RCC 7860 (cell line): Measurements from ENCODE around the gene SSBP3.
"Not testable (repeated sequence)": the region's sequence is repeated elsewhere in the genome, so short reads cannot be mapped to it uniquely, and the experiment has no call there.

Source experiments
- DNase-seq: peaks from one replicate; pipeline ENCODE4 v3.0.0-alpha.2; 2015; ENCODE audit warnings: low spot score
- FAIRE-seq: peaks from 2 replicates; lab custom pipeline; 2012; peaks lifted over from hg19 to GRCh38; lab: Jason Lieb, UNC

SSBP3 gene

DNA sequence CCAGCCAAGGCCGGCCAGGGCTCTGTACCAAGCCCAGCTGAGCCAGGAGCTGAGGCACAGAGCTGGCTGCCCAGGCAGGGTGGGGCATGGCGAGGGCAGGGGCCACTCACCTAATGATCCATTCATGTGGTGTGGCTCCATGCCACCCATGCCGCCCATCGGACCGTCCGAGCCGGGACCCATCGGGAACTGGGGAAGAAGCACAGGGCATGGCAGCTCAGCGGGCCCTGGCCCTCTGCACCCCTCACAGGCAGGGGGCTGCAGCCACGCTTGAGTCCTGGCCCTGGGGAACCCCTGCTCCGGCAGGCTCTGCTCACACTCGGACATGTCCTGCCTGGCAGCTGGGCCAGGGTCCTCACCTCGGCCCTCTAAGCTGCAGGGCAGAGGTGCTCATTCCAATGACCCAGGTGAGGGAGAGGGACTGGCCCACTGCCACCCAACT is 177.5 kb downstream of the SSBP3 start:
- DNase-seq = no peak
- FAIRE-seq = no peak

DNA sequence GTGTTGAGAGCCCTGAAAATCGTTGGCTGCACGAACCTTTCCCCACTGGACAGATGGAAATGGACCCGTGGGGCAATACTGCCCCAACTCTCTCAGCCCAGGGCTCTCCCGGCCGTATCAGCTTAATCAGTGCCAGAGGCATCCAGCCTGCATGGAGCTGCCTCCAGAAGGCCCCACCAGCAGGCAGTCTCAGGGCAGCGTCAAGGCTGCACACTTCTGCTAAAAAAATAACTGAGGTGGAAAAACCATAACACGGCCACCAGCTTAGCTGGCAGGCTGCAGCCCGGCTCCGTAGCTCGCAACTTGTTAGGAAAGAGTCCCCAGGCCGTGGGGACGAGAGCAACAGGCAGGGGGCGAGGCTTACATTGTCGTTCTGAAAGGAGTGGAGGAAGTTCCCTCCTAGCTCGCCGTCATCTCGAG is 178.3 kb downstream of the SSBP3 start:
- no peak for DNase-seq
- no peak for FAIRE-seq

- FAIRE-seq (peak; percentile 91), DNase-seq (peak; percentile 92)
These were observed 179.0 kb downstream of the SSBP3 start for GRCh38 chr1:54227091-54227602.

DNA sequence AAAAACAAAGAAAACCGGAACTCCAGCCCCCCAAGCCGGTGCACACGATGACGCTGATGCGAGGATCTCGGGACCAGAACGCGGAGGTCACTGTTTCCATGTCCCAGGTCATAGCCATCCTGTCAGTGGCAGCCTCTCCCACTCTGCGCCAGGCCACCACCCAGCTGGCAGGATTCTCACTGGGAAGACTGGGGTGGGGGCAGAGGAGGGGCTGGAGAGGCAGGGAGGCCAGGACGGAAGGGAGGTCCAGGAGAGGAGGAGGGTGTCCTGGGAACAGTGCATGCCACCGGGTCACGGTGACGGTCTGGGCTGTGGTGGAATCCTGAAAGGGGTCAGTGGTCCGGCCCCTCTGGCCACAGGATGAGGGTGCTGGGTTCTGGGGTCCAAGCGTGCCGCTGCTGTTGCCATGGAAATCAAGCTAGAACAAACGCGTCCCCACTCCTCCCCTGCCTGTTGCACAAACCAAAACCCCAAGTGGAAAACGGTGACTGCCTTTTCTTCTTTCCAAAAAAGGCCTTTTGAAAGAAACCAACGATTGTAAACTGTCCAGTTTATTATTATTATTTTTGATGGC is 180.1 kb downstream of the SSBP3 start:
- FAIRE-seq = no peak

GRCh38 chr1:54225378-54225777 is 180.8 kb downstream of the SSBP3 start:
- DNase-seq (no peak), FAIRE-seq (no peak)

More for the DNA sequence above, 180.1 kb downstream of the SSBP3 start:
- DNase-seq = no peak

DNA sequence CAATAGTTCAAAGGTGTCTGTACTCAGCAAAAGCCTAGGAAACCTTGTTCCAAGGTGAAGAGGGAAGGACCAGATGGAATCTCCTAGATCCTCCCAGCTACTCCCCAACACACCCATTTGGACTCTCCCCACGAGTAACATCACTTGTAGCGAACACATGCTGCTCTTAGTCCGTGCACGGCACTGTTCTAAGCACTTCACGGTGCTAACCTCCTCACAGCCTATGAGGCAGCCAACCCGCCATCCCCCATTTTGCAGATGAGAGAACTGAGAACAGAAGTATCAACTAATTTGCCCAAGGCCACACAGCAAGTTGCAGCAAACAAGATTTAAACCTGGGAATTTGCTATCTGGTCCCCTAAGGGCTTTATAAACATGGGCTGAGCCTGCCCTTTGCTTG is 182.0 kb downstream of the SSBP3 start:
- FAIRE-seq (no peak), DNase-seq (no peak)

- FAIRE-seq = no peak
- DNase-seq = no peak
These were observed 182.6 kb downstream of the SSBP3 start for GRCh38 chr1:54223441-54224202.

GRCh38 chr1:54222711-54223110 is 183.5 kb downstream of the SSBP3 start:
- DNase-seq (no peak), FAIRE-seq (no peak)

DNA sequence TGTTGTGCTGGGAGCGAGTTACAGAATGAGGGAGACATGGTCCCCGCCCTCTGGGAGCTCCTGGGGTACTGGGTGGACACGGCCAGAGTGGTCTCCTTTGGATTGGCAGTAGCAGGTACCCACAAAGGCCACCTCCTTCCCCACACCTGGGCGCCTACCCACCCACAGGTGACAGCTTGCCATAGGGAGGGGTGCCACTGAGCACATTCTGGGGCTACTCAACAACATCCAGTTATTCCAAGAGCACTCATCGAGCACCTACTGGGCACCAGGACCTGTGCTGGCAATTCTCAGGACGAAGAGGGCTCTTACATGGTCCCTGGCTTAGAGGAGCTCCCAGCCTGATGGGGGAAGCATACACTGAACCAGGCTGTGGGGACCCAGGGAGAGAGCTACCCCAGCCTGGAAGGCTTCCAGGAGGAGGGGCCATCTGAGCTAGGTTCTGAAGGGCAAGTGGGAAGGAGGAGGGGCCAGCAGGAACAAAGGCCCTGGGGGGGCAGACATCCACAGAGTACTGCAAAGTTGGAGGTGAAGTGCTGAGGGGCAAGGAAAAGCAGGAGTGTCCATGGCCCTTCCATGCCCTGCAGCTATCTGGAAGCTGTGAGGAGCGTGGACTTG is 184.2 kb downstream of the SSBP3 start:
- no peak for FAIRE-seq
- no peak for DNase-seq

- FAIRE-seq (no peak), DNase-seq (no peak)
These were observed 184.9 kb downstream of the SSBP3 start for GRCh38 chr1:54221113-54221834.

DNA sequence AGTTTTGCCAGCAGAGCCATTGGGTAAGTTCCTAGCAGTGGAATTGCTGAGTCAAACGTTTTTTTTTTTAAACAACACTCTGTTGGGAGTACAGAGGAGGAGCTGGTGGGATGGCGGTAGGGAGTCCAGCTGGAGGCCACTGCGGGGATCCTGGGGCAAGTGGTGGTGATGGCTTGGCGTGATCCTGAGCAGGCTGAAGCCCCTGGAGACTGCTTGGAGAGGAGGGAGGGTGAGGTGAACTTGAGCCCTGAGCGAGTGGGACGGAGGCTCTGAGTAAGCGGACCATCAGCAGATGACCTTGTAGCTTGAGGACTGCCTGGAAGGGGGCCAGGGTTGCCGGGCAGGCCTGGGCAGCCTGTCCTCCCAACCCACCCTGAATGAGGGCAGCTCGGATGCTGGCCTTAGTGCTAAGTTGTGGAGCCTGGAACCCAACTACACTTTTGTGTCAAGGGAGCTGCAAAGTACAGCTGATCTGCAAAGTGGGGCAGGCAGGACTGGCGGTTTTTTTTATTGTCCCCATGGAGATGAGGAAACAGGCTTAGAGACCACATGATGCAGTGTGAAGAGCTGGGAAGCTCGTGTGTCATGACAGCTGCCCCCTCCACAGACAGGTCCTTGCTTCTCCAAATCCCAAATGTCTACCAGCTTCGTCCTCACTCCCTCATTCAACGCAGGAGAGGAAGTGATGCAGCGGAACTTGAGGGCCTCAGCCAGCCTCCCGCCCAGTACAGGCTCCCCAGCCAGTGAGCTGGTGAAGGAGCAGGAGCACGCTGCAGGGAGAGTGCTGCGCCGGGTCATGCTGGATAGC is 186.0 kb downstream of the SSBP3 start:
- DNase-seq = no peak
- FAIRE-seq = no peak

GRCh38 chr1:54219688-54220003 is 186.5 kb downstream of the SSBP3 start:
- DNase-seq (no peak), FAIRE-seq (no peak)

DNA sequence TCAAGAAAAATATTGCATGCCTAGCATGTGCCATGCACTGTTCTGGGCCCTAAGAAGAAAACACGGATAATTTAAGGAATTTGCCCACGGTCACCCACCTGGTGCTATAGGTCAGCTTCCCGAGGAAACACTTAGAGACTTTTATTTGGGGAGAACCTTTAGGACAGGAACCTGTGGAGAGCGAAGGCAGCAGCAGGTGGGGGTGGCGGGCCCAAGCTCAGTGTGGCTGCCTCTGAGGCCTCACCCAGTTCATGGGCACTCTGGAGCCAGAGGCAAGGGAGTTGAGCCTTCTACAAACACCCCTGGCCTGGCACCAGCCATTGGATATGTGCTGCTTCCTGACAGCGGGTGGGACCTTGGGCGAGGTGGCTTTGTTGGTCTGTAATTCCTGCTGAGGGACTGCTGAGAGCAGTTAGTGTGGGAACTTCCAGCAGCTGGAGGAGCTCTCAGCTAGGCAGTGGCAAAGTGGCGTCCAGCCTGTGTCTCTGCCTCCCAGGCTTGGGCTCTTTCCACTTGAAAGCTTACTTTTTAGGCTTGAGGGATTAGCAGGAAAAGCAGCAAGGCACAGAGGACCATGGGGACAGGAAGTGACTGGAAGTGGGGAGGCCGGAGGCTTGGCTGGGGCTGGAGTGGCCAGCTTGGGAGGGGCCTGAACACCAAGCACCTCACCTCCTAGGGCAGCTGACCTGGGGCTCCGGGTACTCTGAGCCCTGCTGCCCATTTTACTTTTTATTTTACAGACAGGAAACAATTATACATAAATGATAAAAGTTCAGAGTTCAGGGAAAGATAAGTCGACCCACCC is 187.1 kb downstream of the SSBP3 start:
- no peak for DNase-seq
- no peak for FAIRE-seq

DNA sequence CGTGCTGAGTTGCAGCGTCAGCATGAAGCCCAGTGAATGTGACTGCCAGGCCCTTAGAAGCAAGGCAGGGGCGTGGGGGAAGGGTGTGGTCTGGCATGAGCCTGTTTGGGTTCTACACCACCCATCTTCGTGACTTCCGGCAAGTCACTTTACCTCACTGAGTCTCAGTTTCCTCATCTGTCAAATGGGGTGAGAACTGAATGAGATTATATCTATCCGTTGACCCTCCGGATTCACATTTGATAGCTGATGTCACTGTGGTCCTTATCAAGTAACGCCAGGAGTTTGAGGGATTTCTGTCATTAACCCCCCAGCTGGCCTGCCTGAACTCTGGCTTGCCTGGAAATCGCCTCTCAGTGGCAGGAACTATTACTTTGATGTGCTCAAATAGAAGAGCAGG is 190.7 kb downstream of the SSBP3 start:
- no peak for FAIRE-seq
- DNase-seq = no peak

GRCh38 chr1:54212872-54213271 is 193.3 kb downstream of the SSBP3 start:
- no peak for DNase-seq
- FAIRE-seq = no peak

GRCh38 chr1:54207896-54208295 is 198.3 kb downstream of the SSBP3 start:
- not testable (repeated sequence) for FAIRE-seq, DNase-seq

GRCh38 chr1:54207287-54207686 is 198.9 kb downstream of the SSBP3 start:
- FAIRE-seq (no peak), DNase-seq (no peak)

- FAIRE-seq (no peak), DNase-seq (no peak)
These were observed 202.0 kb downstream of the SSBP3 start for GRCh38 chr1:54204199-54204598.

DNA sequence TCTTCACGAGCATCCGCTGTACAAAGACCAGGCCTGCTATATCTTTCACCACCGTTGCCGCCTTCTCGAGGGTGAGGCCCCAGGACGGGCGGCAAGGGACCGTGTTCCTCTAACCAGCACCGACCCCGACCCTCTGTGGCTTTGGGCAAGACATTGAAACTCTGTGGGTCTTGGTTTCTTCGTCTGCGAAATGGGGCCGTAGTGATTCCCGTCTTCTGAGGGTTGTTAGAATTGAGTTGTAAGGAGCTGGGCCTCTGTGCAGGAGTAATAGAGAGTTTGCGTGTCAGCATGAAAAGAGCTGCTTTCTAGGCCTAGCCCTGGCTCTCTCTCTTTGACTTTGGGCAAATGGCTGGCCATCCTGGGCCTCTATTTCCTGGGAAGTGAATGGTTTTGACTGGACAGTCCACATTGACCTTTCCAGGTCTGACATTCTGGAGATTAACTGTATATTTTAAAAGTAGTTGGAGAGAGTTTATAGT is 205.6 kb downstream of the SSBP3 start:
- no peak for FAIRE-seq
- no peak for DNase-seq
